GM19397 (cell line): ENCODE measurements around the gene MED25.

ENCODE experiments used
- ATAC-seq: cut with Tn5 transposase; IDR thresholded peaks from one replicate; pipeline ENCODE4 v1.9.1; 2021; ENCODE audit warnings: mild to moderate bottlenecking, moderate library complexity; ENCODE audit not compliant: unreplicated experiment

The MED25 gene

DNA sequence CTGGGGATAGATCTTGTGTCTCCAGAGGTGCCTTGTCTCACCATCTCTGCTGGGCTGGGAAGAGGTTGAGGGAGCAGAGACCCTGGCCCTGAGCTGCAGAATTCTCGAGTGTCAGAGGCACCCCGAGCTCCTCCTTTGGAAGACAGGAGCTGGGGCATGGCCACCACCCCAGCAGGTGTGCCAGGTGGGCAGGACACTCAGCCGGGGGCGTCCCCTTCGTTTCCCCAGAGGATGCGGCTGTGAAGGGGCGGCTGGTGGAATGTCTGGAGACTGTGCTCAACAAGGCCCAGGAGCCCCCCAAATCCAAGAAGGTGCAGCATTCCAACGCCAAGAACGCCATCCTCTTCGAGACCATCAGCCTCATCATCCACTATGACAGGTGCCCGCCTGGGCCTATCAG lies 19.5 kb upstream of the MED25 start:
- no peak for ATAC-seq

DNA sequence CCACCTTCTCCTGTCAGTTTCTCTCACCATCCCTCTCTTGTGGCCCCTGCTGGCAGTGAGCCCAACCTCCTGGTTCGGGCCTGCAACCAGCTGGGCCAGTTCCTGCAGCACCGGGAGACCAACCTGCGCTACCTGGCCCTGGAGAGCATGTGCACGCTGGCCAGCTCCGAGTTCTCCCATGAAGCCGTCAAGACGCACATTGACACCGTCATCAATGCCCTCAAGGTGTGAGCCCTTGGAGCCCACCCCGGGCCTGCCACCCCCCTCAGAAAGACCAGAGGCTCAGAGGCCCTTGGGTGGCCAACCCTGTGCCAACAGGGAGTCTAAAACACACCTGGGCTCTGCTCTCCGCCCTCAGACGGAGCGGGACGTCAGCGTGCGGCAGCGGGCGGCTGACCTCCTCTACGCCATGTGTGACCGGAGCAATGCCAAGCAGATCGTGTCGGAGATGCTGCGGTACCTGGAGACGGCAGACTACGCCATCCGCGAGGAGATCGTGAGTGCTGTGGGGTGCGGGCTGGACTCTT lies 18.8 kb upstream of the MED25 start:
- ATAC-seq: no peak

DNA sequence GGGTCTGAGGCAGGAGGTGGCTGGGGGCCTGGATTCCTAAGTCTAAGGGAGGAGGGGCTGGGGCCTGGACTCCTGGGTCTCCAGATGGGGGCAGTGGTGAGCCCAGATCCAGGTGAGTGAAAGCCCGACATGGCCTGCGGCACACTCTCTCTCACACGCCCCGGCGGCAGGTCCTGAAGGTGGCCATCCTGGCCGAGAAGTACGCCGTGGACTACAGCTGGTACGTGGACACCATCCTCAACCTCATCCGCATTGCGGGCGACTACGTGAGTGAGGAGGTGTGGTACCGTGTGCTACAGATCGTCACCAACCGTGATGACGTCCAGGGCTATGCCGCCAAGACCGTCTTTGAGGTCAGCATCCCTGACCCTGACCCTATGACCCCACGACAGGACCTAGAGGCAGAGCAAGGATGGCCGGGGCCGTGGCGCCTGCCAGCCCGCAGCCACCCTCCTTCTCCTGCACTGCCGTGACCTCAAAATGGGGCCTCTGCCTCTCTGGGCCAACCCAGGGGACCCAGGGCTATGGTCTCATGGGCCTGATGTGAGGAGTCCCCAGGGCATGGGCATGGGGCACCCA lies 18.2 kb upstream of the MED25 start:
- no peak for ATAC-seq

DNA sequence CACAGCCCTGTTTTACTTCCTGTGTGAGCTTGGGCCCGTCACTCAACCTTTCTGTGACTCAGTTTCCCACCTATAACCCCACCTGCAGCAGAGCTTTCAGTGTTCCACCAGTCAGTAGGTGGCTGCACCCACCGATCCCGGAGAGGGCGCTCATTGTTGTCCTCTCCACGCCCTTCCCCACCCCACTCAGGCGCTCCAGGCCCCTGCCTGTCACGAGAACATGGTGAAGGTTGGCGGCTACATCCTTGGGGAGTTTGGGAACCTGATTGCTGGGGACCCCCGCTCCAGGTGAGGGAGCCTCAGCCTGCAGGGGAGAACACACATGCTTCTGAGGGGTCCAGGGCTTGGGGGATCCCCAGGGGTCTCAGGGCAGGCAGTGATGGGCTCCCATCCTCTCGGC lies 17.3 kb upstream of the MED25 start:
- ATAC-seq: no peak

DNA sequence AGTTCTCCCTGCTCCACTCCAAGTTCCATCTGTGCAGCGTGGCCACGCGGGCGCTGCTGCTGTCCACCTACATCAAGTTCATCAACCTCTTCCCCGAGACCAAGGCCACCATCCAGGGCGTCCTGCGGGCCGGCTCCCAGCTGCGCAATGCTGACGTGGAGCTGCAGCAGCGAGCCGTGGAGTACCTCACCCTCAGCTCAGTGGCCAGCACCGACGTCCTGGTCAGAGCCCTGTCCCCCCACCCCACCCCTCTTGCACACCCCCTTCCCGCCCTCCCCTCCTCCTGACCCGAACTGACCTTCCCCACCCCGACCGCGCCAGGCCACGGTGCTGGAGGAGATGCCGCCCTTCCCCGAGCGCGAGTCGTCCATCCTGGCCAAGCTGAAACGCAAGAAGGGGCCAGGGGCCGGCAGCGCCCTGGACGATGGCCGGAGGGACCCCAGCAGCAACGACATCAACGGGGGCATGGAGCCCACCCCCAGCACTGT lies 16.6 kb upstream of the MED25 start:
- ATAC-seq: no peak

DNA sequence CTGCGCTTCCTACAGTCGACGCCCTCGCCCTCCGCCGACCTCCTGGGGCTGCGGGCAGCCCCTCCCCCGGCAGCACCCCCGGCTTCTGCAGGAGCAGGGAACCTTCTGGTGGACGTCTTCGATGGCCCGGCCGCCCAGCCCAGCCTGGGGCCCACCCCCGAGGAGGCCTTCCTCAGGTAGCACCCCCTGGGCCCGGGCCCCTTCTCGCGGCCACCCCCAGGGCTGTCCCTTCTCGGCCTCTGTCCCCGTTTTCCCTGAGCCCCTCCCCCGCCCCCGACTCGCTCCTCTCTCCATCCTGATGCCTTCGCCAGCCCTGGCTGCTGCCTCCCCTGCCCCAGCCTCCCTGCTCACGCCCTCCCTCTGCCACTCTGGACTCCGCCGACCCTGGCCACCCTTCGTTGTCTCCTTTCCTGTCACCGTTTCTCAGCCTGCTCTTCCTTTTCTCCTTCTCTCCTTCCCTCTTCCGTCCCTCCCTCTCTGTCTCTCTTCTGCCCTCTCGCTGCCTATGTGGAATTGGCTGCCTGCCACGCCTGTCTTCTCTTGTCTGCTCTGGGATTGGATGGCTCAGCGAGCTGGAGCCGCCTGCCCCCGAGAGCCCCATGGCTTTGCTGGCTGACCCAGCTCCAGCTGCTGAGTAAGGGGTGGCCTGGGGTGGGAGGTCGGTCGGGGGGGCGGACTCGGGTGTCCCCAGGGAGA lies 16.0 kb upstream of the MED25 start:
- ATAC-seq: no peak

DNA sequence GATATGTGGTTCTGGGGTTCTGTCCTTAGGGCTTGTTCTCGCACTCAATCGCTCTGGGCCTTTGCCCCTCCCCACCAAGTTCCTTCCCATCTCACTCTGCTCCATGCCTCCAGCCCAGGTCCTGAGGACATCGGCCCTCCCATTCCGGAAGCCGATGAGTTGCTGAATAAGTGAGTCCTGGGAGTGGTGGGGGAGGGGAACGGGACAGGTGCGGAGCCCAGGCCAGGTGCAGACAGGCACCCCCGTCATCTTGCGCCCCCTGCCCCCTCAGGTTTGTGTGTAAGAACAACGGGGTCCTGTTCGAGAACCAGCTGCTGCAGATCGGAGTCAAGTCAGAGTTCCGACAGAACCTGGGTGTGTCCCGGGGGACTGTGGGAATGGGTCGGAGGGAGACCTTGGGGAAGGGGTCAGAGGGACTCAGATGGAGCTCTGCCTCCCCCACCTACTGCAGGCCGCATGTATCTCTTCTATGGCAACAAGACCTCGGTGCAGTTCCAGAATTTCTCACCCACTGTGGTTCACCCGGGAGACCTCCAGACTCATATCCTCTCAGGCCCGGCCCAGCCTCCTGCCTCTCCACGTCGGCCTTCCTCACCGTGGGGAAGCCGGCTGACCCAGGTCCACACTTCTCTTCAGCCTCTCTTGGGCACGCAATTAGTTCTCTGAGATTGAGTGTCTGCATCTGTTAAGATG lies 15.1 kb upstream of the MED25 start:
- no peak for ATAC-seq

DNA sequence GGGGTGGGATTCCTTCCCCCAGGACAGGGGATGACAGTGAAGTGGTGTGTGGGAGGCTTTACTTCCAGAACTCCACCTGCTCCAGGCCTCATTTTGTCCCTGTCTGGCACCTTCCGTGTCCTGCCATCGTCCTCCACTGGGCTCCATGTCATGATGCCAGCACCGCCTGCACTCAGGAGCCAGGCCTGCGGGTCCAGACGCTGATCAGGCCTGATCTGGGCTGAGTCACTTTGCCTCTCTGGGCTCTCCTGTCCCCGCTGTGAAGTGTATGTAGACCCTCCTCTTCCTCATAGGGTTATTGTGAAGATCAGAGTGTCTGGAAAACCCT lies 14.6 kb upstream of the MED25 start:
- no peak for ATAC-seq

DNA sequence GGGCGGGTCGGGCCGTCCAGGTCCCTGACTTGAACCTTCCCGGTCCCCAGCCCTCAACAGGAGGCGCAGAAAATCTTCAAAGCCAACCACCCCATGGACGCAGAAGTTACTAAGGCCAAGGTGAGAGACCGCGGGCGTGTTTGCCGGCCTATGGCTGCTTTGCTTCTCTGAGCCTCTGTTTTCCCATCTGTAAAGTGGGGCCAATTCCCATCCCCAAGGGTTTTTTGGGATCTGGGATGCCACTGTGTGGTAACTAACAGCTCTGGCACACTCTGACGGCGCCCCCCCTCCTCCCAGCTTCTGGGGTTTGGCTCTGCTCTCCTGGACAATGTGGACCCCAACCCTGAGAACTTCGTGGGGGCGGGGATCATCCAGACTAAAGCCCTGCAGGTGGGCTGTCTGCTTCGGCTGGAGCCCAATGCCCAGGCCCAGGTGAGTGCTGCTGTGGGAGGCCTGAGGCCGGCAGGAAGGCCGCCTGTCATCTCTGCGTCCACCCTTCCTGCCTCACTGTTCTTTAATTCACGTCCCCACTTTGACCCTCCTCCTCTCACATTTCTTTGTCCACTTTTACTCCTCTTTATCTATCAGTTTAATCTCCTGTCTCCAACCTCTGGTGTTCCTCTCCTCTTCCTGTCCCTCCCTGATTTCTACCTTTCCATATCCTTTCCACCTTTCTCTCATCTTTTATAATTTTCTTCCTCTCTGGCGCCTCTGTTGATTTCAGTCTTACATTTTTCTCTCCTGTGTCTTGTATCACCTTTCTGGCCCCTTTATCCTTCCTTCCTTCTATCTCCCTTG lies 12.1 kb upstream of the MED25 start:
- no peak for ATAC-seq

DNA sequence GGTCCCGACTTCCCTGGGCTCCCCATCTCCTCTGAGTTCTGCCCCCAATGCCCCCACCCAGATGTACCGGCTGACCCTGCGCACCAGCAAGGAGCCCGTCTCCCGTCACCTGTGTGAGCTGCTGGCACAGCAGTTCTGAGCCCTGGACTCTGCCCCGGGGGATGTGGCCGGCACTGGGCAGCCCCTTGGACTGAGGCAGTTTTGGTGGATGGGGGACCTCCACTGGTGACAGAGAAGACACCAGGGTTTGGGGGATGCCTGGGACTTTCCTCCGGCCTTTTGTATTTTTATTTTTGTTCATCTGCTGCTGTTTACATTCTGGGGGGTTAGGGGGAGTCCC lies 11.5 kb upstream of the MED25 start:
- no peak for ATAC-seq

DNA sequence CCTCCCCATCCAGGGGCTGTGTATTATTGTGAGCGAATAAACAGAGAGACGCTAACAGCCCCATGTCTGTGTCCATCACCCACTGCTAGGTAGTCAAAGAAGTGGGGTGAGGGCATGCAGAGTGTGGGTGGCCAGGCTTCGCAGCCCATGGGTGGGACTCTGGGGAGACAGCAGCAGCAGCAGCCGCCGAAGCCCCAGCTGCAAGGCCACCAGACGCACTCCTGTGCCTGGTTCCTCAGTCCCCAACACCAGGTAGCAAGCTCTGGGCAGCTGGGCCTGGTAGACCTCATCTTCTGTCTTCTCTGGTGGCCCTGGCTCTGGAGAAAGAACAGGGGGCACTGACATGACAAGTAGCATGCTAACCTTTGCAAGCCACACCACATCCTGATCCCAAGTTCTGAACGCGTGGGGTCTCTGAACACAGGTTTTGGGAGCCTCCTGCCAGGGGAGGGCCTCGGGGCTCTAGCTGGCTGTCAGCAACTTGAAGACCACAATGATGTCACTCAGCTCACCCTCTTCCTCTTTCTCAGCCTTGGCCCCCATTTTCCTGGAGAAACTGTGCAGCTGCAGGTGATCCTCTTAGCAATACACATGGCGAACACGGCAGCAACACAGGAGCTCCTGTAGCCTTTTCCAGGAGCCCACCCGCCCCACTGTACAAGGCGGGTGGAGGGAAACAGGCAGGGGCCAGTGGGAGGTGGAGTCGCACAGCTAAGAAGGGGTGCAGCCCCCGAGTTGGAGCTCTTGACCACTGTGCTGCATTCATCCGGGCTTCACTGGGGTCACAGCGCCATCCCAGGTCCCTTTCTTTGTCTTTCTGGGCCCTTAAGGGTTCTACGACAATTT lies 10.8 kb upstream of the MED25 start:
- ATAC-seq: no peak

DNA sequence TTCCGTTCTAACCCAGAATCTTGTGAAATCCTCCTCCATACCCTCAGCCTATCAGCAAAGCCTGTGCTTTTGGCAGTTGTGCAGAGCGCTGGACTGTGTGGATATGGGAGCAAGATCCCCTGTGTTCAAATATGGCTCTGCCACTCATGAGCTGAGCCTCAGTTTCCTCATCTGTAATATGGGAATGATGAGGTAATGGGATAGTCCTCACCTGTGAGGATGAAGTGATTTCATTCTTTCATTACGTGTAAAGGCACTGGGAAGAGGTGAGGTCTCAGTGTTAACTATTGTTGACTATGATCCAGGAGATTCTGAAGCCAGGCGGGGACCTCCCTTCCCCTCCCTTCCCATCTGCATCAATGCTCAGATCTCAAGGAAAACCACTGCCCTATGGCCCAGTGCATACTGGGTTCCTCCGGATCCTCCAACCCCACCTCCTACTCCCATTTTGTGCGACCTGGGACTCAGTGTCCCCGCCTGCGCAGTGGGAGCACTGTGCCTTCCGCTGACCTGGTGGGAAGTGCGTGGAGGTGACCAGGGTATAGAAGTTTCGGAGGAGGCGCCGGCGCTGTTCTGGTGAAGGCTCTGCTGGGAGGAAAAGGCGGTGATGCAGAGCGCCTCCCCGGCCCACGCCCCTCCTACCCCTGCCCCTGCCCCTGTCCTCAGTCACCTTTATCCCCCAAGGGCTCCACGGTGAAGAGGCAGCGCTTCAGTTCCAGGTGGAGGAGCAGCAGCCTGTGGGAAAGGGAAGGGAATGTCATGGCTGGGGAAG lies 10.0 kb upstream of the MED25 start:
- ATAC-seq: no peak

DNA sequence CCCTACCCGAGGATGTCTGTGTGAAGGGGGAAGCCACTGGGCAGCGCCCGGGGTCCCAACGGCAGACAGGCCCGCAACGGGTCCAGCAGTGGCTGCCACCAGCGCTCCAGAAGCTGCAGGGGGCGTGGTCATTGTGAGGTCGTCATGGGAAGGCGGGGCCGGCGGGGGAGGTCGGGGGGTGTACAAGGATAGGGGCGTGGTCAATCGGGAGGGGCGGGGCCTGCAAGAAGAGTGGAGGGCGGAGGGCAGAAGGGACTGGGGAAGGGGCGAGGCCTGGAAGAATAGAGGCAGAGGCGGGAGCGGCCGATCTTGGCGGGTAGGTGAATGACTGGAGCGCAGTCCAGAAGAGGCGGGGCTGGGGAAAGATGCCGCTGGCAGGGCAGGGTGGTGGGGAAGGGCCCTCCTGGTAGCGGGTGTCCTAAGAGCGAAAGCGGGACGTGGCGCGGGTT lies 9.4 kb upstream of the MED25 start:
- no peak for ATAC-seq

DNA sequence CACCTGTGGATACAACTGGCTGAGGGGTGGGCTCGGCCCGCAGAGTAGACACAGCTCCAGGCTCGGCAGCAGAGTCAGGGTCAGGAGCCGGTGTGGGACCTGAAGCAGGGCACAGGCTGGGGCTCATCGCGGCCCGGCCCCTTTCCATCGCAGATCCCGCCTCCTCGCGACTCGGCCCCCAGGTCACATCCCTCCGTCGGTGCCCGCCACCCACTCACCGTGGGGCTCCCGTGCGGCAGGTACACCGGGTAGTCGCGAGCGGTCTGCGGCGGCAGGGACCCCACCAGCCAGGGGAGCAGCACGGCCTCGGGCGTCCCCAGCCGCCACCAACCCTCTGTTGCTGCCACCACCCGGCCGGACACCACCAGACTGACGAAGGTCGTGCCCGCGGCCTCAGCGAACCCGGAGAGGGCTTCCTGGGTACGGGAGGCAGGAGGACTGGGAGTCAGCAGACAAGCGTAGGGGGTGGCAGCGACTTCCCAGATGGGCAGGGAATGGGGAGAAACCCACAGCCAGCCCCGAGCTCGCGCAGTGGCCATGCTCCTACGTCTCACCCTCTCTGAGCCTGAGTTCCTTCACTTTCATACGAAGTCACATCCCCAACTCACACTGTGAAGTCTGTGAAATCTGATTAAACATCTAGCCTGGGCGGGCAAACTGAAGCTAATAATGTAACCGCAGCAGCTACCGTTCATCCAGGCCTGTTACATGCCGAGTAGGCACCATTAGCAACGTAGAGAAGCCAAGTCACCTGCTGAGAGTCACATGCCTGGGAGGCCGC lies 8.7 kb upstream of the MED25 start:
- no peak for ATAC-seq

DNA sequence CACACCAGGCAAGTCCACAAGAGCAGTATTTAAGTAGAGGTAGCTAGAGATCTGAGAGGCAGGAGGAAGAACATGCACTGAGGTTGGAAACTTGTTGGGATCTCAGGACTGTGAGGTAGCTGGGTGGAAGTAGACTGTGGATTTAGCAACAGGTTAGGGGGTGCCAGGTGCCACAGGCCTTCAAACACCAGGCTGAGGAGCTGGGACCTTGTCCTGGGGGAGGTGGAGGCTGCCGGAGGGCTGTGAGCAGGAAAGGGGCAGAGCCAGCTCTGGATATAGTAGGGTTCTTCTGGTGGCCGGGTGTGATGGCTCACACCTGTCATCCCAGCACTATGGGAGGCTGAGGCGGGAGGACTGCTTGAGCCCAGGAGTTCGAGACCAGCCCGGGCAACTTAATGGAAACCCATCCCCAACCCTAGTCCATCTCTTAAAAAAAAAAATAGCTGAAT lies 8.1 kb upstream of the MED25 start:
- ATAC-seq: no peak

DNA sequence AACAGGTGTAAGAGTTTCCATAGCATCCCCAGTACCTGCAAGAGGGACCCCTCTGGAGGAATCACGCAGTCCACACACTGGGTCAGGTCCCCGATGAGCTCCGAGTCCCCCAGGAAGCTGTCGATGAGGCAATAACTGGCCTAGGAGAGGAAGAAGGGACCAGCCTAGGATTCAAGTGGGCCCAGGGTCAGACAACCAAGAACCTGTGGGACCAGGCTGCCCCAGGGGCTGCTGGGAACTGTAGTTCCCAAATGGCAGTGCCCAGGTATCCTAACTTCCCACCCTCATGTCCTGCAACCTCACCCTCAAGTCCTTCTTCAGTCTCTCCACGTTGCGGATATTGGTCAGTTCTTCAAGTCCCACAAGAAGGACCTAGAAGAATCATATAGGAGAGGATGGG lies 6.8 kb upstream of the MED25 start:
- no peak for ATAC-seq

DNA sequence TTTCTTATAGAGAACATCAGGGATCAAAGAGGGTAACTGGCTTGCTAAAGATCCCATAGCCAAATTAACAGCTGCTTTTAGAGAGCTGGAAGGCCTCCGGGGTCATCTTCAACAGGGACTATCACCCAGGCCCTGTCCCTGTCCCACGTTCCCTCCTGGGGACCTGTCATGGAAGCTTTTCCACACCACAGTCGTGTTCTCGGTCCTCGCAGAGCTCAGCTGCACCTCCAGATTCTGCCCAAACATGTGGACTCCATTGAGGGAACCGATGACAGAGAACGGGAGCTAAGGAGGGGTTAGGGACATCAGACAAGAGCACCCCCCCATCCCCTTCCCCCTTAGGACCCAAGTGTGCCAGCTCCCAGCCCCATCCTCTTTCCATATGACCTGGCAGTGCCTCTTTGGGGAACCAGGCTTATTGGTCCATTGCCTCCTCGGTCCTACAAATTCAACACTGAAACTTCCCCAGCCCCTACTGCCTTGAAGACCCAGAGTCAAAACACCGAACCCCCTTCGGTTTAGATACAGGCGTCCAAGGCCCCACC lies 5.6 kb upstream of the MED25 start:
- ATAC-seq: no peak

DNA sequence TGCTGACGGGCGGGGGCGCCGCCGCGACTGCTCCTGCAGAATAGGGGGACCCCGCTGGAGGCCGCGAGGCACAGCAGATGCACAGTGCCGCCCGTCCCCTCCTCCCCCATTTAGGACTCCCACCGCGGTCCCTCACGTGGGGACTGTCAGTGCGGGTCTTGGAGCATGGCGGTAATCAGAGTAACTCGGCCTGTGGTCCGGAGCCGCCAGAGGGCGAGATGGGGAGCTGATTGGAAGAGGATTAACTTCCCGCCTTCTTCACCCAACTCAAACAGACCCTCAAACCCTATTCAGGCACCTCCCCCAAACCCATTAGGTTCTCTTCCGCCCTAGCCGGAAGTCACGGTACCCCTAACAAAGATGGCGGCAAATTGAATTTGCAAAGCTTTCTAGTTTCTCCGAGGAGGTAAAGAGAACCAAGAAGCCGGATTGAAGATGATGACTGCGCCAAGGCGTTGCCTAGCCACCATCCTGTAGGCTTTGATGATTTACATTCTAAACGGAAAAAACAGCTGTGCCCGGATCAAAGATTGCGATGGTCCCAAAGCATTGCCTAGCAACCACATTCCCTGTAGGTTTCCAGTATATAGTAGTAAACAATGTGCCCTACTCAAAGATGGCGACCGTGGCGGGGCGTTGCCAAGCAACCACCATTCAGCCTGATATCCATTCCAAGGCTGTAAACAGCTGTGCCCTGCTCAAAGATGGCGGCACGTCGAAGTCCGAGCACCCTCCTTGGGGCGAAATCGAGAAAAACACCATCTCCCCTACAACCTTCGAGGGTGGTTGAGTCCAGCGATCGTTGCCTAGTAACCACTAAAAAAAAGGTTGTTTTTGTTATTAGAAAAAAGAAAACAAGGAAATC lies 4.9 kb upstream of the MED25 start, which contains the start of gene FUZ:
Gene FUZ (minus strand): TSS at position 296 of the 865 bp plus-strand sequence. CDS start 186 bp downstream, at position 110.
- ATAC-seq: peak; percentile 45
